B cell (primary cell): ENCODE data around the gene CPNE9. TPM values are rescaled to one million over a fixed set of nuclear protein-coding genes. Genes with fewer than 3 reads are reported as not detected.

ENCODE experiments used
- ATAC-seq: fragments of 200-7000 bp; cut with Tn5 transposase; one replicate; pipeline ENCODE4 v1.10.0; 2021; ENCODE audit warnings: low read depth, mild to moderate bottlenecking, moderate number of reproducible peaks, moderate library complexity
- CTCF ChIA-PET: fragments of 350-600 bp; sonication (Branson Sonifier 250); formaldehyde crosslinking; loops from one replicate; lab custom pipeline; 2021; ENCODE audit warnings: antibody characterized with exemption, inconsistent platforms; lab: Charles Lee
- POLR2A ChIA-PET: fragments of 350-600 bp; sonication (Branson Sonifier 250); formaldehyde crosslinking; loops from one replicate; lab custom pipeline; 2021; ENCODE audit warnings: antibody characterized with exemption; lab: Charles Lee
- DNase-seq: peaks from one replicate; pipeline ENCODE4 v3.0.0; 2013
- H2AFZ ChIP-seq: 2 replicates; pipeline ENCODE4 v1.6.1; 2012; ENCODE audit warnings: mild to moderate bottlenecking, low read depth, low read length; ENCODE audit not compliant: insufficient read depth, poor library complexity, severe bottlenecking
- H3K27ac ChIP-seq, 2 donors: 1 replicate in 1 of 2; 2 replicates in 1 of 2; pipeline ENCODE4 v1.5.1; 2012 to 2013; ENCODE audit warnings: low read length in 2 of 2, mild to moderate bottlenecking in 2 of 2, moderate library complexity in 1 of 2
- H3K27me3 ChIP-seq, 4 experiments: fragments of 200-600 bp in 1 of 4; sonication (generic) in 1 of 4; replicated peaks in 1 of 4; 1 replicate in 2 of 4; 2 replicates in 2 of 4; pipeline versions ENCODE4 v1.6.1 to v1.7.0; 2013 to 2016; ENCODE audit warnings: low read length in 3 of 4, mild to moderate bottlenecking in 2 of 4, mixed read lengths in 1 of 4, moderate library complexity in 1 of 4; ENCODE audit not compliant: insufficient read depth in 4 of 4, control insufficient read depth in 3 of 4; ENCODE audit errors: control extremely low read depth in 1 of 4
- H3K36me3 ChIP-seq, 2 experiments: replicated peaks in 1 of 2; 1 replicate in 1 of 2; 2 replicates in 1 of 2; pipeline versions ENCODE4 v1.6.1 to v1.7.1; 2013; ENCODE audit warnings: low read length in 1 of 2; ENCODE audit not compliant: insufficient read depth in 2 of 2, control insufficient read depth in 1 of 2; ENCODE audit errors: control extremely low read depth in 1 of 2, extremely low read depth in 1 of 2
- H3K4me1 ChIP-seq, 2 donors: fragments of 200-600 bp in 1 of 2; sonication (generic) in 1 of 2; 1 replicate in 1 of 2; 2 replicates in 1 of 2; pipeline versions ENCODE4 v1.5.1 to v1.6.1; 2013 to 2017; ENCODE audit warnings: low read length in 2 of 2; ENCODE audit not compliant: control insufficient read depth in 2 of 2, insufficient read depth in 2 of 2
- H3K4me2 ChIP-seq: replicated peaks from 2 replicates; pipeline ENCODE3; 2012; ENCODE audit warnings: mild to moderate bottlenecking, low read depth, low read length; ENCODE audit not compliant: poor library complexity, severe bottlenecking
- H3K4me3 ChIP-seq, 5 experiments: fragments of 200-600 bp in 1 of 5; sonication (generic) in 1 of 5; 1 replicate in 3 of 5; 2 replicates in 2 of 5; pipeline versions ENCODE4 v1.5.1 to v1.7.0; 2011 to 2016; ENCODE audit warnings: low read length in 4 of 5, mild to moderate bottlenecking in 4 of 5, low read depth in 2 of 5, control low read depth in 1 of 5, moderate library complexity in 1 of 5; ENCODE audit not compliant: insufficient read depth in 1 of 5; ENCODE audit errors: control extremely low read depth in 1 of 5, extremely low read depth in 1 of 5
- H3K79me2 ChIP-seq: fragments of 200-600 bp; sonication (generic); one replicate; pipeline ENCODE4 v1.6.0; 2016; ENCODE audit warnings: low read length; ENCODE audit not compliant: control insufficient read depth, insufficient read depth
- H3K9ac ChIP-seq: fragments of 200-600 bp; sonication (generic); 2 replicates; pipeline ENCODE4 v1.6.1; 2017; ENCODE audit warnings: mild to moderate bottlenecking, low read length, moderate library complexity
- H3K9me3 ChIP-seq, 3 donors: one replicate each; pipeline versions ENCODE4 v1.6.1 to v1.7.1; 2013; ENCODE audit warnings: low read length in 2 of 3; ENCODE audit not compliant: control insufficient read depth in 2 of 3, insufficient read depth in 1 of 3; ENCODE audit errors: control extremely low read depth in 1 of 3
- H4K20me1 ChIP-seq: 2 replicates; pipeline ENCODE4 v1.6.0; 2012; ENCODE audit warnings: mild to moderate bottlenecking, low read length; ENCODE audit not compliant: insufficient read depth, control insufficient read depth, poor library complexity, severe bottlenecking
- H3K27ac Mint-ChIP-seq: one replicate; pipeline ENCODE4 v1.8.0; 2021; ENCODE audit warnings: mixed read lengths
- H3K27me3 Mint-ChIP-seq: one replicate; pipeline ENCODE4 v1.8.0; 2021; ENCODE audit warnings: mixed read lengths
- H3K4me1 Mint-ChIP-seq: one replicate; pipeline ENCODE4 v1.8.0; 2021; ENCODE audit warnings: mixed read lengths
- H3K4me3 Mint-ChIP-seq: one replicate; pipeline ENCODE4 v1.8.0; 2021; ENCODE audit warnings: mixed read lengths
- H3K9me3 Mint-ChIP-seq: one replicate; pipeline ENCODE4 v1.8.0; 2022; ENCODE audit warnings: mixed read lengths; ENCODE audit not compliant: insufficient read depth
- EZH2 ChIP-seq: IDR thresholded peaks from 2 replicates; pipeline ENCODE4 v1.6.1; 2012; ENCODE audit warnings: borderline replicate concordance, low read depth, mild to moderate bottlenecking, moderate library complexity, low read length; ENCODE audit not compliant: insufficient read depth, poor library complexity, severe bottlenecking
- WGBS: methylation state at CpG from one replicate; pipeline ENCODE4 v1.1.5; 2013; ENCODE audit warnings: missing lambda C conversion rate; ENCODE audit not compliant: insufficient coverage; 5-methylcytosine and 5-hydroxymethylcytosine counted together
- intact Hi-C: fragments of 100-400 bp; cut with micrococcal nuclease; formaldehyde crosslinking; loops from one replicate; pipeline ENCODE4 v1.10.0; 2022
- polyA plus RNA-seq: library from polyadenylated mRNA; depleted of rRNA; stranded (reverse); fragments of >200 nt; gene quantifications from 2 replicates; pipeline ENCODE4 v1.2.3, GENCODE V29; 2012
- total RNA-seq, 2 donors: library from RNA; stranded (reverse); fragments of 120-200 nt in 1 of 2; gene quantifications; 1 replicate in 1 of 2; 2 replicates in 1 of 2; pipeline versions ENCODE4 v1.2.3 to v1.2.4, GENCODE V29; 2013 to 2022
- TF ChIP-seq, protein P1 (sequence below): fragments of 200-600 bp; IDR thresholded peaks from one replicate; pipeline ENCODE4 v1.8.0; 2022; ENCODE audit warnings: antibody characterized with exemption, mild to moderate bottlenecking

Gene CPNE9
- total and polyA plus RNA-seq, 2 donors (not counting 1 experiment from before 2014, with no cell fraction given): 0.30 to 0.37 TPM

DNA sequence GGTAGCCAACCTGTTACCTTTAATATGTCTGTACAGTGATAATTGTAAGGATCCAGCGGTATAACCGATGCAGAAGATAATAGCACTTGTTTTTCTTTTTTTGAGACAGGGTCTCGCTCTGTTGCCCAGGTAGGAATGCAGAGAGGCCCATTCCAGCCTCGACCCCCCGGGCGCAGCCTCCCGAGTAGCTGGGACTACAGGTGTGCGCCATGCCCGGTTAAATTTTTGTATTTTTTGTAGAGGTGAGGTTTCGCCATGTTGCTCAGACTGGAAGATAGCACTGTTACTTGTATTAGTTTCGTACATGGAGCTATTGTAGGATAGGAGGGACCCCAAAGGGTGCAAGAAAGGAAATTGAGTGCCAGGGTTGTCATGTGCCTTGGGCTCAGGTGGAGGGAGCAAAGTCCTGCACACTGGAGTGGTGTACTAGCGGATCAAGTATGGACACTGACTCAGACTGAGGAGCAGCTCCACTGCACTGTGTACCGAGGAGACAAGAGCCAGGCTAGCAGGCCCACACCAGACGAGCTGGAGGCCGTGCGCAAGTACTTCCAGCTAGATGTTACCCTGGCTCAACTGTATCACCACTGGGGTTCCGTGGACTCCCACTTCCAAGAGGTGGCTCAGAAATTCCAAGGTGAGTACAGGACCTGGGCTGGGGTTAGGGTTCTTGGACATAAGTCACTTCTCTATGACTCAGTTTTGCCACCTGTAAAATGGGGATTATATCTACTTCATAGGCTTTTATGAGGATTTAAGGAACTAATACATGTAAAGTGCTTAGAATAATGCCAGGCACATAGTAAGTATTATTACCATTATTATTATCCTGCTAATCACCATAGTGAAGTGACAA, 47.2 kb downstream of the CPNE9 start:
- peaks cover 6 to 41% of the 10 kb centered on the region in 2 experiments for H3K36me3 ChIP-seq
- H3K4me1 ChIP-seq: peaks cover 31 to 36% of the 10 kb centered on the region in 2 donors
- H4K20me1 ChIP-seq: peaks cover 7% of the 10 kb centered on the region
- ChIA-PET POLR2A (interaction anchor here (0.8 to 3.3 kb wide), 9 partner anchors 15 to 182 kb away, joined by 3 to 39 read pairs (median 7); partner anchors contain the start of genes ARPC4, BRPF1, CAMK1 and CRELD1), CTCF (interaction anchor here (1.5 to 3.2 kb wide), 5 partner anchors 19 to 58 kb away, joined by 4 to 25 read pairs (median 7); partner anchors contain the start of gene BRPF1)
- H3K4me2 ChIP-seq: peak overlapping the region; percentile 91
- ATAC-seq (no peak), DNase-seq (peak; percentile 33)
- intact Hi-C loops: loop anchor here (1.0 to 10.0 kb wide), 3 partner anchors 30 to 234 kb away; partner anchors contain the start of genes EMC3 and TADA3
- H3K79me2 ChIP-seq: peaks cover 21% of the 10 kb centered on the region
- peak overlapping the region; percentile 58 to 64 for H3K27ac ChIP-seq
- H3K27me3 ChIP-seq: no peaks in the 10 kb centered on the region
- no peak for TF ChIP-seq EZH2
- TF ChIP-seq, protein P1, sequence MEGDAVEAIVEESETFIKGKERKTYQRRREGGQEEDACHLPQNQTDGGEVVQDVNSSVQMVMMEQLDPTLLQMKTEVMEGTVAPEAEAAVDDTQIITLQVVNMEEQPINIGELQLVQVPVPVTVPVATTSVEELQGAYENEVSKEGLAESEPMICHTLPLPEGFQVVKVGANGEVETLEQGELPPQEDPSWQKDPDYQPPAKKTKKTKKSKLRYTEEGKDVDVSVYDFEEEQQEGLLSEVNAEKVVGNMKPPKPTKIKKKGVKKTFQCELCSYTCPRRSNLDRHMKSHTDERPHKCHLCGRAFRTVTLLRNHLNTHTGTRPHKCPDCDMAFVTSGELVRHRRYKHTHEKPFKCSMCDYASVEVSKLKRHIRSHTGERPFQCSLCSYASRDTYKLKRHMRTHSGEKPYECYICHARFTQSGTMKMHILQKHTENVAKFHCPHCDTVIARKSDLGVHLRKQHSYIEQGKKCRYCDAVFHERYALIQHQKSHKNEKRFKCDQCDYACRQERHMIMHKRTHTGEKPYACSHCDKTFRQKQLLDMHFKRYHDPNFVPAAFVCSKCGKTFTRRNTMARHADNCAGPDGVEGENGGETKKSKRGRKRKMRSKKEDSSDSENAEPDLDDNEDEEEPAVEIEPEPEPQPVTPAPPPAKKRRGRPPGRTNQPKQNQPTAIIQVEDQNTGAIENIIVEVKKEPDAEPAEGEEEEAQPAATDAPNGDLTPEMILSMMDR: no peak
- Mint-ChIP-seq H3K27ac (peak overlapping the region; percentile 94), H3K4me1 (peaks cover 50% of the 10 kb centered on the region), H3K9me3 (no peaks in the 10 kb centered on the region), H3K4me3 (peak overlapping the region; percentile 92), H3K27me3 (no peaks in the 10 kb centered on the region)
- peak overlapping the region; percentile 77 for H3K9ac ChIP-seq
- H3K4me3 ChIP-seq: peak overlapping the region; percentile 53 to 87 (median 80)
- 45% methylated on average over 17 of the region's 17 CpGs for WGBS
- H2AFZ ChIP-seq: peak overlapping the region; percentile 89
- no peaks in the 10 kb centered on the region for H3K9me3 ChIP-seq
